SU-DHL-6 (cell line): ENCODE measurements around the gene HMG20A.

Experiments
- H2AFZ ChIP-seq: fragments of 200-600 bp; sonication (generic); 2 replicates; pipeline ENCODE4 v1.6.1; 2014; ENCODE audit warnings: low read depth, mild to moderate bottlenecking, moderate library complexity, mixed read lengths, antibody characterized with exemption, low read length; ENCODE audit not compliant: severe bottlenecking
- H3F3A ChIP-seq: fragments of 200-600 bp; shearing (Covaris generic); 2 replicates; pipeline ENCODE4 v1.6.0; 2016; ENCODE audit warnings: antibody characterized with exemption, mild to moderate bottlenecking; ENCODE audit not compliant: insufficient read depth
- H3K27ac ChIP-seq: fragments of 200-600 bp; sonication (generic); 2 replicates; pipeline ENCODE4 v1.5.1; 2016; ENCODE audit warnings: low read depth, mild to moderate bottlenecking, low read length, moderate library complexity, mixed read lengths
- H3K27me3 ChIP-seq: fragments of 200-600 bp; sonication (generic), shearing (Covaris generic); 2 replicates; pipeline ENCODE4 v1.6.0; 2014; ENCODE audit warnings: mild to moderate bottlenecking, low read length
- H3K36me3 ChIP-seq: fragments of 200-600 bp; sonication (generic); 2 replicates; pipeline ENCODE4 v1.6.1; 2014; ENCODE audit warnings: mild to moderate bottlenecking, low read length, mixed read lengths
- H3K4me2 ChIP-seq: fragments of 300-600, 200-600 bp; shearing (Covaris generic), sonication (generic); 2 replicates; pipeline ENCODE4 v1.6.0; 2014; ENCODE audit warnings: low read length, low read depth, mild to moderate bottlenecking; ENCODE audit not compliant: poor library complexity, severe bottlenecking
- H3K4me3 ChIP-seq: fragments of 200-600 bp; sonication (generic); 2 replicates; pipeline ENCODE4 v1.5.1; 2014; ENCODE audit warnings: antibody characterized with exemption, low read length, mild to moderate bottlenecking, mixed read lengths; ENCODE audit not compliant: insufficient read depth, poor library complexity, severe bottlenecking
- H3K79me2 ChIP-seq: fragments of 200-600 bp; sonication (generic); 2 replicates; pipeline ENCODE4 v1.6.1; 2014; ENCODE audit warnings: mild to moderate bottlenecking, low read length, moderate library complexity; ENCODE audit not compliant: insufficient read depth
- H3K9ac ChIP-seq: fragments of 200-600 bp; sonication (generic); 2 replicates; pipeline ENCODE4 v1.7.0; 2014; ENCODE audit warnings: mild to moderate bottlenecking, low read length
- H3K9me2 ChIP-seq: fragments of 200-600 bp; sonication (generic); replicated peaks from 2 replicates; pipeline ENCODE4 v1.6.1; 2014; ENCODE audit warnings: low read length; ENCODE audit not compliant: insufficient read depth
- H3K9me3 ChIP-seq: fragments of 200-600 bp; sonication (generic); 2 replicates; pipeline ENCODE4 v1.6.1; 2014; ENCODE audit warnings: low read length, mixed read lengths; ENCODE audit not compliant: insufficient read depth
- H4K20me1 ChIP-seq: fragments of 200-600 bp; sonication (generic); 2 replicates; pipeline ENCODE4 v1.6.1; 2014; ENCODE audit warnings: low read depth, mild to moderate bottlenecking, antibody characterized with exemption, low read length, moderate library complexity, mixed read lengths
- EZH2phosphoT487 ChIP-seq: fragments of 200-600 bp; sonication (generic), shearing (Covaris generic); conservative IDR thresholded peaks from 2 replicates; pipeline ENCODE4 v1.6.1; 2018; ENCODE audit warnings: mild to moderate bottlenecking, antibody characterized with exemption, low read length, moderate library complexity, mixed read lengths
- TF ChIP-seq, protein P1 (sequence below): fragments of 200-600 bp; sonication (generic); IDR thresholded peaks from one replicate; pipeline ENCODE4 v1.5.1; 2017; ENCODE audit warnings: antibody characterized with exemption, mild to moderate bottlenecking, low read length, moderate library complexity; ENCODE audit not compliant: insufficient read depth, poor library complexity, severe bottlenecking

The HMG20A gene

GRCh38 chr15:77513226-77513625 is 92.5 kb downstream of the HMG20A start:
- no peaks in the 10 kb centered on the region for H4K20me1 ChIP-seq
- H3K9me2 ChIP-seq = no peaks in the 10 kb centered on the region
- H3F3A ChIP-seq = no peaks in the 10 kb centered on the region
- no peak overlapping the region for H3K4me2 ChIP-seq
- no peak overlapping the region for H3K9ac ChIP-seq
- H3K27me3 ChIP-seq = no peaks in the 10 kb centered on the region
- H3K4me3 ChIP-seq = no peak overlapping the region
- TF ChIP-seq, protein P1, sequence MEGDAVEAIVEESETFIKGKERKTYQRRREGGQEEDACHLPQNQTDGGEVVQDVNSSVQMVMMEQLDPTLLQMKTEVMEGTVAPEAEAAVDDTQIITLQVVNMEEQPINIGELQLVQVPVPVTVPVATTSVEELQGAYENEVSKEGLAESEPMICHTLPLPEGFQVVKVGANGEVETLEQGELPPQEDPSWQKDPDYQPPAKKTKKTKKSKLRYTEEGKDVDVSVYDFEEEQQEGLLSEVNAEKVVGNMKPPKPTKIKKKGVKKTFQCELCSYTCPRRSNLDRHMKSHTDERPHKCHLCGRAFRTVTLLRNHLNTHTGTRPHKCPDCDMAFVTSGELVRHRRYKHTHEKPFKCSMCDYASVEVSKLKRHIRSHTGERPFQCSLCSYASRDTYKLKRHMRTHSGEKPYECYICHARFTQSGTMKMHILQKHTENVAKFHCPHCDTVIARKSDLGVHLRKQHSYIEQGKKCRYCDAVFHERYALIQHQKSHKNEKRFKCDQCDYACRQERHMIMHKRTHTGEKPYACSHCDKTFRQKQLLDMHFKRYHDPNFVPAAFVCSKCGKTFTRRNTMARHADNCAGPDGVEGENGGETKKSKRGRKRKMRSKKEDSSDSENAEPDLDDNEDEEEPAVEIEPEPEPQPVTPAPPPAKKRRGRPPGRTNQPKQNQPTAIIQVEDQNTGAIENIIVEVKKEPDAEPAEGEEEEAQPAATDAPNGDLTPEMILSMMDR = no peak
- TF ChIP-seq EZH2phosphoT487 = no peak
- no peak overlapping the region for H3K27ac ChIP-seq
- H2AFZ ChIP-seq = no peak overlapping the region
- H3K36me3 ChIP-seq = no peaks in the 10 kb centered on the region
- H3K9me3 ChIP-seq = no peaks in the 10 kb centered on the region
- no peaks in the 10 kb centered on the region for H3K79me2 ChIP-seq

GRCh38 chr15:77514641-77515402 is 94.1 kb downstream of the HMG20A start:
- Histone ChIP-seq H3K79me2 (no peaks in the 10 kb centered on the region), H3K36me3 (no peaks in the 10 kb centered on the region), H4K20me1 (no peaks in the 10 kb centered on the region), H3K27me3 (no peaks in the 10 kb centered on the region), H3K9ac (no peak overlapping the region), H3F3A (no peaks in the 10 kb centered on the region), H3K9me3 (no peaks in the 10 kb centered on the region), H3K9me2 (no peaks in the 10 kb centered on the region), H3K4me3 (no peak overlapping the region), H3K27ac (no peak overlapping the region), H3K4me2 (no peak overlapping the region), H2AFZ (no peak overlapping the region)
- TF ChIP-seq, protein P1 = no peak
- no peak for TF ChIP-seq EZH2phosphoT487

DNA sequence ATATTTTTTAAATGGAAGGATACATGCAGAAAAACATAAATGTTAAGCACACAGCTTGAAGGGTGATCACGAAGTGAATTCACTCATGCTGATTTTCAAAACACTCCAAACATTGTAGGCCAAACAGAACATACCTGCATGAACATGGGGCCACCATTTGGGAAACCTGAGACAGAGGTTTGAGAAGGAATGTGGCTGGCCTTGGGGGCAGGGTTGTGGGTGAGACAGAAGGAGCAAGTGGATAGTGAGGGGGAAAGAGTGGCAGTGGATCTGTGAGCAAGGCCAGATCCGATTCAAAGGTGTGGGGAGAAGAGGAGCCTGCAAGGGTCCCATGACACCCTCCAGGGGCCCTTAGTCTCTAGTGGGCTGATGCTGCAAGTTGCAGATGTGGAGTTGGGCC is 94.9 kb downstream of the HMG20A start:
- Histone ChIP-seq H3K4me3 (no peak overlapping the region), H3K9ac (no peak overlapping the region), H3K9me3 (no peaks in the 10 kb centered on the region), H3F3A (no peaks in the 10 kb centered on the region), H3K27me3 (no peaks in the 10 kb centered on the region), H3K79me2 (no peaks in the 10 kb centered on the region), H2AFZ (no peak overlapping the region), H3K36me3 (no peaks in the 10 kb centered on the region), H3K27ac (no peak overlapping the region), H3K4me2 (no peak overlapping the region), H4K20me1 (no peaks in the 10 kb centered on the region), H3K9me2 (no peaks in the 10 kb centered on the region)
- TF ChIP-seq EZH2phosphoT487 = no peak
- TF ChIP-seq, protein P1 = no peak
